ENCODE measurements around the gene KNCN.

The KNCN gene

DNA sequence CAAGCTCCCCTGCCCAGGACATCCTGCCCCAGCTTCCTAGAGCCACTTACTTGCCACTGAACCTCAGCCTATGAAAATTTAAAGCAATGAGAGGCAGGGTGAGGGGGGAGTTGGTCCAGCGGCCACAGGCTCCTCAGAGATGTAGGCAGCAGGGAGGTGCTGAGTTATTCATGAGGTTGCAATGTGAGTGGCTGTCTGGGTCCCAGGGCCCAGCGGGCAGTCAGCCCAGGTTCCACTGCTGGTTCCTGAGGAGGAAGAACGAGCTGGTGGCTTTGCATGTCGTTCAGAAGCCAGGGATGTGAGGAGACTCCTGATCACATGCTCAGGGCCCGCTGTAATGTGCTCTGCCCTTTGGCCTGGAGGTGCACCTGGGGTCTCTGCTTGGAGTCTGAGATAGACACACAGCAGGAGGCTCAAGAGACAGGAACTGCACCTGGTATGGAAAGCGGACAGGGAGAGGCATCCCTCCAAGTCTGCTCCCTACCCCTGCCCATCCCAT is at the start of gene KNCN:
TSS of gene KNCN (minus strand) at position 51 of the 499 bp plus-strand sequence. CDS start 432 bp downstream, outside the sequence.
- H2AFZ ChIP-seq (ENCODE audit: low read depth, low read length), result no peak within 1 kb of the TSS
- no peaks in the 10 kb centered on the region for H3K4me1 ChIP-seq (ENCODE audit: low read length)
- no peaks in the 10 kb centered on the region for H3K36me3 ChIP-seq (replicated peaks; ENCODE audit: low read depth, low read length)
- no peaks in the 10 kb centered on the region for H3K9me3 ChIP-seq (ENCODE audit: insufficient read depth, low read length)
- H3K9ac ChIP-seq (ENCODE audit: low read length), result no peak within 1 kb of the TSS
- no peaks in the 10 kb centered on the region for H4K20me1 ChIP-seq (ENCODE audit: insufficient read depth, low read length)
- H3K27me3 ChIP-seq (ENCODE audit: low read depth, low read length), result no peaks in the 10 kb centered on the region
- H3K27ac ChIP-seq (ENCODE audit: low read length), result no peak within 1 kb of the TSS
- no peaks in the 10 kb centered on the region for H3K79me2 ChIP-seq (ENCODE audit: low read length)
- no peak within 1 kb of the TSS for H3K4me3 ChIP-seq (ENCODE audit: low read length)
- no peak within 1 kb of the TSS for H3K4me2 ChIP-seq (ENCODE audit: low read length)
- TF ChIP-seq, protein P1, sequence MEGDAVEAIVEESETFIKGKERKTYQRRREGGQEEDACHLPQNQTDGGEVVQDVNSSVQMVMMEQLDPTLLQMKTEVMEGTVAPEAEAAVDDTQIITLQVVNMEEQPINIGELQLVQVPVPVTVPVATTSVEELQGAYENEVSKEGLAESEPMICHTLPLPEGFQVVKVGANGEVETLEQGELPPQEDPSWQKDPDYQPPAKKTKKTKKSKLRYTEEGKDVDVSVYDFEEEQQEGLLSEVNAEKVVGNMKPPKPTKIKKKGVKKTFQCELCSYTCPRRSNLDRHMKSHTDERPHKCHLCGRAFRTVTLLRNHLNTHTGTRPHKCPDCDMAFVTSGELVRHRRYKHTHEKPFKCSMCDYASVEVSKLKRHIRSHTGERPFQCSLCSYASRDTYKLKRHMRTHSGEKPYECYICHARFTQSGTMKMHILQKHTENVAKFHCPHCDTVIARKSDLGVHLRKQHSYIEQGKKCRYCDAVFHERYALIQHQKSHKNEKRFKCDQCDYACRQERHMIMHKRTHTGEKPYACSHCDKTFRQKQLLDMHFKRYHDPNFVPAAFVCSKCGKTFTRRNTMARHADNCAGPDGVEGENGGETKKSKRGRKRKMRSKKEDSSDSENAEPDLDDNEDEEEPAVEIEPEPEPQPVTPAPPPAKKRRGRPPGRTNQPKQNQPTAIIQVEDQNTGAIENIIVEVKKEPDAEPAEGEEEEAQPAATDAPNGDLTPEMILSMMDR (IDR thresholded peaks at IDR 0.05; ENCODE audit: low read depth, low read length), result no peak
- no peak for TF ChIP-seq EZH2phosphoT487 (IDR thresholded peaks at IDR 0.05; ENCODE audit: low read depth)

DNA sequence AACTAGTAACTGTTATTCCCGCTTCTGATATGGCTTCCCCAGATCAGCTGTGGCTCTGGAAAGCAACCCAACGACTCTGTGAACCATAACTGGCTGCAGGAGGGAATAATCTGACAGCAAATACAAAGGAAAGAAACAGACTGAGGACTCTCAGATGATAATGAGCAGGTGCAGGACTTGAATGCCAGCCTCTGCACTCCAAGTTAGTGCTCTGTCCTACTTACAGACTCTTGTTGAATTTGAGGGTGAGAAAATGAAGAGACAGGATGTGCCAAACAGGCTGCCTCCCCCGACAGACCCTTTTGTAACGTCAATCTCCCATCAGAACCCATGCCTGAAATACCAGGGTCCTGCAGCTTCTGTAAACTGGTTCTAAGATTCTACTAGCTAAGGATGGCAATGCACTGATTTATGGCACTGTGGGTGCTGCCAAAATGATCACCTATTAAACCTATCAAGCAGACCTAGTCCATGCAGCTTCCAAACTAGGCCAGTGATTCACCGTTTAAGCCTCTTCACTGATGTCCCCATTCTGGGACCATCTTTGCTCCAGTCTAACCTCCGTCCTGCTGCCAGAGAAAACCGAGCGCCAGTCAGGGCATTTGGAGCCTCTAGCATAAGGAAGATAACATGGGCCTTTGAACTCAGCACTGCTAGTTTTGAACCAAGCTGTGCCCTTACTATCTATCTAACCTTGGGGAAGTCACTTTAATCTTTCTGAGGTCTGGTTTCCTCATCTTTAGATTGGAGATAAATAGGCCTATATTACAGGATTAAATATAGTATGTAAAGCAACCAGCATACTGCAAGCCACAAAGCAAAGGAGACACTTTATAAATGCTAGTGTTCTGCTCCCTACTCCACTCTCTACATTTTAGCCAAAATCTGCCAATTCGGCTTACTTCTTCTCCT is 47.9 kb upstream of the KNCN start:
- TF ChIP-seq EZH2phosphoT487 (IDR thresholded peaks at IDR 0.05; ENCODE audit: low read depth), result no peak
- TF ChIP-seq, protein P1 (IDR thresholded peaks at IDR 0.05; ENCODE audit: low read depth, low read length), result no peak
- no peak overlapping the region for H3K4me3 ChIP-seq (ENCODE audit: low read length)
- H3K36me3 ChIP-seq (replicated peaks; ENCODE audit: low read depth, low read length), result no peaks in the 10 kb centered on the region
- no peak overlapping the region for H3K9ac ChIP-seq (ENCODE audit: low read length)
- H4K20me1 ChIP-seq (ENCODE audit: insufficient read depth, low read length), result no peaks in the 10 kb centered on the region
- no peaks in the 10 kb centered on the region for H3K9me3 ChIP-seq (ENCODE audit: insufficient read depth, low read length)
- H3K4me2 ChIP-seq (ENCODE audit: low read length), result no peak overlapping the region
- H3K27ac ChIP-seq (ENCODE audit: low read length), result no peak overlapping the region
- no peak overlapping the region for H2AFZ ChIP-seq (ENCODE audit: low read depth, low read length)
- H3K4me1 ChIP-seq (ENCODE audit: low read length), result peaks cover 17% of the 10 kb centered on the region
- no peaks in the 10 kb centered on the region for H3K79me2 ChIP-seq (ENCODE audit: low read length)
- no peaks in the 10 kb centered on the region for H3K27me3 ChIP-seq (ENCODE audit: low read depth, low read length)

DNA sequence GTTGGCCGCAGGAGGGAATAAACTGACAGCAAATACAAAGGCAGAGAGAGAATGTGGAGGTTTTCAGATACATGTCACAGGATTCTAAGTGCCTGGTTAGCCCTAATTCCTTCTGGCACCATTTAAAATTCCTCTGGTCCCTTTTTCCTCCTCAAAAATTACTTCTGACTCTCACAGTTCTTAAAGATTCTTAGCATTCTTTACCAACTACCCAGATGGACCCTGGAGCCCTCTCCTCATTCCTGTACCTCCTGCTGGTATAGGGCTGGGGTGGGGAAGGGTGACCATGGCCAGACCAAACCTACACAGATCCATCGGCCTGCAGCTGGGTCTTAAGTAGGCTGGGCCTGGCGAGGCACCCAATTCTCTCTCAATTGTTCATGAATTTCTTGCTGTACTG is 45.4 kb upstream of the KNCN start:
- Histone ChIP-seq H3K4me1 (ENCODE audit: low read length) (peaks cover 10% of the 10 kb centered on the region), H3K79me2 (ENCODE audit: low read length) (no peaks in the 10 kb centered on the region), H3K27me3 (ENCODE audit: low read depth, low read length) (no peaks in the 10 kb centered on the region), H3K9me3 (ENCODE audit: insufficient read depth, low read length) (no peaks in the 10 kb centered on the region), H2AFZ (ENCODE audit: low read depth, low read length) (no peak overlapping the region), H3K4me2 (ENCODE audit: low read length) (no peak overlapping the region), H3K27ac (ENCODE audit: low read length) (no peak overlapping the region), H3K4me3 (ENCODE audit: low read length) (no peak overlapping the region), H3K36me3 (replicated peaks; ENCODE audit: low read depth, low read length) (no peaks in the 10 kb centered on the region), H4K20me1 (ENCODE audit: insufficient read depth, low read length) (no peaks in the 10 kb centered on the region), H3K9ac (ENCODE audit: low read length) (no peak overlapping the region)
- TF ChIP-seq, protein P1 (IDR thresholded peaks at IDR 0.05; ENCODE audit: low read depth, low read length), result no peak
- TF ChIP-seq EZH2phosphoT487 (IDR thresholded peaks at IDR 0.05; ENCODE audit: low read depth), result no peak

DNA sequence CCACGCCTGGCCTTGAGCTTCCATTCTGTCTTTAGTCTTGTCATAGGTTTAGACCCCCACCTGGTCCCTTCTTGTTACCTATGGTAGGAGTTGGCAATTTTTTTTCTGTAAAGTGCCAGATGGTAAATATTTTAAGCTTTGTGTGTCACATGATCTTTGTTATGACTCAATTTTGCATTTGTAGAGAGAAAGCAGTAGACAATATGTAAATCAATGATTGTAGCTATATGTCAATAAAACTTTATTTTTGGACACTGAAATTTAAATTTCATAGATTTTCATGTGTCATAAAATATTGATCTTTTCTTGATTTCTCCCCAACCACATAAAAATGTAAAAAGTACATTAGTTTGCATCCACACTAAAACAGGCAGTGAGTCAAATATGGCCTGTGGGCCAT is 44.6 kb upstream of the KNCN start:
- Histone ChIP-seq H4K20me1 (ENCODE audit: insufficient read depth, low read length) (no peaks in the 10 kb centered on the region), H3K4me3 (ENCODE audit: low read length) (no peak overlapping the region), H3K27ac (ENCODE audit: low read length) (no peak overlapping the region), H3K36me3 (replicated peaks; ENCODE audit: low read depth, low read length) (no peaks in the 10 kb centered on the region), H3K4me1 (ENCODE audit: low read length) (peaks cover 10% of the 10 kb centered on the region), H3K9me3 (ENCODE audit: insufficient read depth, low read length) (no peaks in the 10 kb centered on the region), H3K9ac (ENCODE audit: low read length) (no peak overlapping the region), H3K4me2 (ENCODE audit: low read length) (no peak overlapping the region), H3K79me2 (ENCODE audit: low read length) (no peaks in the 10 kb centered on the region), H3K27me3 (ENCODE audit: low read depth, low read length) (no peaks in the 10 kb centered on the region), H2AFZ (ENCODE audit: low read depth, low read length) (no peak overlapping the region)
- TF ChIP-seq, protein P1 (IDR thresholded peaks at IDR 0.05; ENCODE audit: low read depth, low read length), result no peak
- no peak for TF ChIP-seq EZH2phosphoT487 (IDR thresholded peaks at IDR 0.05; ENCODE audit: low read depth)
